Measurements from ENCODE around the gene CYTH1.

CYTH1 gene

DNA sequence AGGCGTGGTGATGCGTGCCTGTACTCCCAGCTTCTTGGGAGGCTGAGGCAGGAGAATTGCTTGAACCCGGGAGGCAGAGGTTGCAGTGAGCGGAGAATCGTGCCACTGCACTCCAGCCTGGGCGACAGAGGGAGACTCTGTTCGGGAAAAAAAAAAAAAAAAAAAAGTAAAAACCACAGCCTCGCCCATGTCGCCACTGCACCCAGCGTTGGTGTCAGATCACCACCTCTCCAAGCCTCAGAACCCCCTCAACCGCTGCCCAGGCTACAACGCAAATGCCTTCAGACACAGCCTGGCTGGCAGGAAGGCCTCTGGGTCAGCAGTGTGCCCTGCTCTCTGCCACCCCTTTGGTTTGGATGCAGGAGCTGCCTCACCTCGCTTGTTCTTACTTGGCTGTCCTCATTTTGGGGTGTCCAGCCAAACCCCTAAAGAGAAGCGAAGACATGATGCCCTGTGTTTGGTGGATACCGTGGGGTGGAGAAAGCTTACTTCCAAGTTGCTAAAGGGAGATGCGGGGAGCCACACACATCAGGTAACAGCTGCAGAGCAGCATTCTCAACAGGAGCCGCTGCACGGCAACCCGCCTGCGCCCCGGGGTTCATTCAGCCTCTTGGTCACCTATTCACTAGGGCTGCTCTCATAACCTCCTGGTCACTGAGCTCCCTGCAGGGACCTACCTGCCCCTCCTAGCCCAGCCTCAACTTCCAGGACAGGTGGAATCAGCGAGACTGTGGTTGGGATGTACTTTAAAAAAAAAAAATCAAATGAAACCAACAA is 13.0 kb upstream of the CYTH1 start:
- no peak for TF ChIP-seq CTCF (IDR thresholded peaks at IDR 0.05; ENCODE audit: low read depth, low read length, missing control alignments)
- H3K4me3 ChIP-seq (replicated peaks; ENCODE audit: low read depth, low read length) = no peak overlapping the region
- no peak for DNase-seq (ENCODE audit: extremely low read depth, low read depth)

DNA sequence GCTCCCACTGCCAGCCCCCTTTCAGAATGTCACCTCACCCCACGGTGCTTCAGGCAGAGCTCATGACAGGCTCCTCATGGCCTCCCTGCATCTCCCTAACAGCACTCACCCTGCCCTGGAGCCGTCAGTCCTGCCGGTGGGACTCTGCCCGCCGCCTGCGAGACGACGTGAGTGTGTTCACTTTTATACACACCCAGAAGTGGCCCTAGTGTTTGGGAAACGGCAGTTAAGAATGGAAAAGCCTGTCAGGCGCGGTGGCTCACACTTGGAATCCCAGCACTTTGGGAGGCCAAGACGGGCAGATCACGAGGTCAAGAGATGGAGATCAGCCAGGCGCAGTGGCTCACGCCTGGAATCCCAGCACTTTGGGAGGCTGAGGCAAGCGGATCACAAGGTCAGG is 12.3 kb upstream of the CYTH1 start:
- no peak for DNase-seq (ENCODE audit: extremely low read depth, low read depth)
- no peak for TF ChIP-seq CTCF (IDR thresholded peaks at IDR 0.05; ENCODE audit: low read depth, low read length, missing control alignments)
- no peak overlapping the region for H3K4me3 ChIP-seq (replicated peaks; ENCODE audit: low read depth, low read length)

GRCh38 chr17:78793968-78794367 is 11.9 kb upstream of the CYTH1 start:
- H3K4me3 ChIP-seq (replicated peaks; ENCODE audit: low read depth, low read length) = no peak overlapping the region
- TF ChIP-seq CTCF (IDR thresholded peaks at IDR 0.05; ENCODE audit: low read depth, low read length, missing control alignments) = no peak
- no peak for DNase-seq (ENCODE audit: extremely low read depth, low read depth)

DNA sequence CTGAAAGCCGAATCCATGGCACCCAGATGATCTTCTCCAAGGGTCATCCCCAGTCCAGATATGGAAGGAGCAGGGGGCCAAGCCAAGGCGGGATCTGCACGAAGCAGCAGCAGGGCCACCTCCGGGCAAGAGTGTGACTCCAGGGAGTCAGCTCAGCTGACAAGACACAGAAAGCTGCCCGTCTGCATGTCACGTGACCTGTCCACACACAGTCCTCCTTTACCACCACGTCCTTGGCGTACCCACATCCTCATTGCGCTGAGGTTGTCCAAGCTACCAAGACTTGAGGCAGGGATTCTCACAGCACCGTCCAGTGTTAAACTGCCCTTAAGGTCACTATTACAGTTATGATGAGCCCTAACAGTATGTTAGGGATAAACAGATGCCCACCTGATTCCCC is 11.3 kb upstream of the CYTH1 start:
- no peak overlapping the region for H3K4me3 ChIP-seq (replicated peaks; ENCODE audit: low read depth, low read length)
- no peak for DNase-seq (ENCODE audit: extremely low read depth, low read depth)
- no peak for TF ChIP-seq CTCF (IDR thresholded peaks at IDR 0.05; ENCODE audit: low read depth, low read length, missing control alignments)

DNA sequence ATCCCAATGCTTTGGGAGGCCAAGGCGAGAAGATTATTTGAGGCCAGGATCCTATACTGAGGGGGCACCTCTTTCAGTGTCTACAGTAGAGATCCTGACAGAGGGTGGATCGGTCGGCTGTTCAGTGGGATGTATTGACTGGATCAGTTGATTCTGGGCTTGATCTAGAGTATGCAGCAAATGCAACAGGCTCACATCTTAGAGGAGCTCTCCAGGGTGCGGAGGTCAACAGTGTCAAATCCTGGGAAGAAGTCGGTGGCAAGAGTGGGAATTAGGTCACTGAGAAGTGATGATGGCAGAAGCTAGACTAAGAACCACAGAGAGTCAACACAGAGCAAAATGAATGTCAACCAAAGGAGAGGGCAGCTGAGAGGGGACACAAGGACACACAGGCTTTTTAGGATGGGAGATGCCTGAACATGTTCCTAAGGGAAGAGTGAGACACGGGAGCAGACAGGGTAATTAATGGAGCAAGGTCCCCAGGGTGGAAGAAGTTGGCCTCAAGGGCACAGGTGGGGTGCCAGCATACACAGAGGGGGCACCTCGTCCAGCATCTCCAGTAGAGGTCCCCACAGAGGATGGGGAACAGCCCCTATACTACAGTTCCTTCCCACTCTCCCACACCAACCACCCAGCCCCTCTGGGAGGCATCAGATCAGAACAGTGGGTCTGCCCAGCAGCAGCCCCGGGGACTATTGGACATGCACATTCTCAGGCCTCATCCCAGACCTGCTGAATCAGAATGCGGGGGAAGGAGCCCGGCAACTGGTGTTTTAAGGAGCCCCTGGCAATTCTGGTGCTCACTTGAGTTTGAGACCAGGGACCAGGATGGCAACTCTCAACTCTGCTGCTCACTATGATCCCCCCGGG is 10.0 kb upstream of the CYTH1 start:
- DNase-seq (ENCODE audit: extremely low read depth, low read depth) = no peak
- TF ChIP-seq CTCF (IDR thresholded peaks at IDR 0.05; ENCODE audit: low read depth, low read length, missing control alignments) = no peak
- H3K4me3 ChIP-seq (replicated peaks; ENCODE audit: low read depth, low read length) = no peak overlapping the region

- no peak overlapping the region for H3K4me3 ChIP-seq (replicated peaks; ENCODE audit: low read depth, low read length)
- TF ChIP-seq CTCF (IDR thresholded peaks at IDR 0.05; ENCODE audit: low read depth, low read length, missing control alignments) = no peak
- no peak for DNase-seq (ENCODE audit: extremely low read depth, low read depth)
Measured at GRCh38 chr17:78790552-78790951, 8.5 kb upstream of the CYTH1 start.
